PC-9 (cell line): Measurements from ENCODE around the gene NEDD4. TPM values are rescaled to one million over a fixed set of nuclear protein-coding genes. Genes with fewer than 3 reads are reported as not detected.
"Not testable (repeated sequence)": the region's sequence is repeated elsewhere in the genome, so short reads cannot be mapped to it uniquely, and the experiment has no call there.

Source experiments
- BruUV-seq: library from RNA; stranded (reverse); fragments of 400-500 nt; replicated peaks from 2 replicates; lab custom pipeline; 2021; lab: Mats Ljungman, UMichigan
- CTCF ChIA-PET: fragments of 300-600 bp; sonication (Branson Sonifier 250); formaldehyde crosslinking; loops from one replicate; lab custom pipeline; 2022; ENCODE audit warnings: antibody characterized with exemption; lab: Charles Lee
- POLR2A ChIA-PET: fragments of 300-600 bp; sonication (Branson Sonifier 250); formaldehyde crosslinking; loops from one replicate; lab custom pipeline; 2022; ENCODE audit warnings: antibody characterized with exemption; ENCODE audit not compliant: unreplicated experiment; lab: Charles Lee
- DNase-seq, 2 experiments: peaks; one replicate each; pipeline versions ENCODE4 v3.0.0 to v3.0.0-alpha.2; 2015 to 2022; ENCODE audit warnings: mixed read lengths in 1 of 2
- H2AFZ ChIP-seq: fragments of 200-600 bp; sonication (generic); 2 replicates; pipeline ENCODE4 v1.8.1; 2017; ENCODE audit warnings: antibody characterized with exemption
- H3F3A ChIP-seq: fragments of 200-600 bp; sonication (generic); 2 replicates; pipeline ENCODE4 v1.8.1; 2017; ENCODE audit warnings: antibody characterized with exemption, mild to moderate bottlenecking, low read depth; ENCODE audit not compliant: insufficient read depth
- H3K27ac ChIP-seq: fragments of 200-600 bp; sonication (generic); 2 replicates; pipeline ENCODE4 v1.6.1; 2016; ENCODE audit warnings: mixed run types
- H3K27me3 ChIP-seq: fragments of 200-600 bp; sonication (generic); 2 replicates; pipeline ENCODE4 v1.6.1; 2016; ENCODE audit warnings: low read depth, mixed run types; ENCODE audit not compliant: insufficient read depth
- H3K36me3 ChIP-seq: fragments of 200-600 bp; sonication (generic); 2 replicates; pipeline ENCODE4 v1.6.1; 2016; ENCODE audit warnings: low read depth, mixed run types
- H3K4me1 ChIP-seq: fragments of 200-600 bp; sonication (generic); replicated peaks from 2 replicates; pipeline ENCODE4 v1.6.1; 2016; ENCODE audit warnings: mixed run types; ENCODE audit not compliant: insufficient read depth
- H3K4me2 ChIP-seq: fragments of 200-600 bp; sonication (generic); 2 replicates; pipeline ENCODE4 v1.6.1; 2017; ENCODE audit warnings: mixed run types
- H3K4me3 ChIP-seq: fragments of 200-600 bp; sonication (generic); 2 replicates; pipeline ENCODE4 v1.6.1; 2016; ENCODE audit warnings: mixed run types
- H3K79me2 ChIP-seq: fragments of 200-600 bp; sonication (generic); 2 replicates; pipeline ENCODE4 v1.6.1; 2017; ENCODE audit warnings: low read depth, mixed run types
- H3K9me2 ChIP-seq: fragments of 200-600 bp; sonication (generic); 2 replicates; pipeline ENCODE4 v1.8.1; 2017; ENCODE audit warnings: mild to moderate bottlenecking; ENCODE audit not compliant: insufficient read depth
- H3K9me3 ChIP-seq: fragments of 200-600 bp; sonication (generic); 2 replicates; pipeline ENCODE4 v1.8.1; 2016; ENCODE audit warnings: low read depth; ENCODE audit not compliant: insufficient read depth
- H4K20me1 ChIP-seq: fragments of 200-600 bp; sonication (generic); 2 replicates; pipeline ENCODE4 v1.8.1; 2017; ENCODE audit not compliant: insufficient read depth
- EZH2 ChIP-seq: fragments of 200-600 bp; sonication (generic); IDR thresholded peaks from 2 replicates; pipeline ENCODE4 v1.8.0; 2017; ENCODE audit warnings: antibody characterized with exemption, low read depth
- intact Hi-C: fragments of 100-400 bp; cut with micrococcal nuclease; formaldehyde crosslinking; loops from one replicate; pipeline ENCODE4 v1.10.0; 2022; ENCODE audit not compliant: unreplicated experiment
- total RNA-seq: library from RNA; stranded (reverse); gene quantifications from 2 replicates; pipeline ENCODE4 v1.2.3, GENCODE V29; 2021
- TF ChIP-seq, protein P1 (sequence below): fragments of 200-600 bp; sonication (generic); conservative IDR thresholded peaks from 2 replicates; pipeline ENCODE4 v1.6.1; 2017; ENCODE audit warnings: mixed run types, antibody characterized with exemption, mild to moderate bottlenecking, moderate library complexity

The NEDD4 gene
- total RNA-seq, 1 experiment from 2014 or later: 24.5 TPM

DNA sequence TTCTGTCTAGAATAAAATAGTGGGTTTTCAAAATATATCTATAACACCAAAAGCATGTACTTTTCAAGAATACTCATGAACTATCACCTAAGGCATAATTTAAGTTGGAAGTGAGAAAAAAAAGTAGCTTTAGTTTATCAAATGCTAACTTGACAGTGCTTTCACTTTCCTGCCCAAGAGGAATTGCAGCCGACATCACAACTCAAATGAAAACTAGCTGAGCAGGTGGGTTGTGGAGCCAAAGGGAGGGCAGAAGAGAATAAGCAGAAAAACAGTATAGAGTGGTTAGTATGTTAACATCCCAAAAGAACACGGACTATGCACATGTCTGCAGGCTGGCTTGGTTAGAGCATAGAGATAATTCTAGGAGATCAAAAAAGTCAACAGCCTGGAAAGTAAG is 120.9 kb downstream of the NEDD4 start:
- ChIA-PET CTCF (no interaction called here), POLR2A (no interaction called here)
- BruUV-seq: no TSS peak

DNA sequence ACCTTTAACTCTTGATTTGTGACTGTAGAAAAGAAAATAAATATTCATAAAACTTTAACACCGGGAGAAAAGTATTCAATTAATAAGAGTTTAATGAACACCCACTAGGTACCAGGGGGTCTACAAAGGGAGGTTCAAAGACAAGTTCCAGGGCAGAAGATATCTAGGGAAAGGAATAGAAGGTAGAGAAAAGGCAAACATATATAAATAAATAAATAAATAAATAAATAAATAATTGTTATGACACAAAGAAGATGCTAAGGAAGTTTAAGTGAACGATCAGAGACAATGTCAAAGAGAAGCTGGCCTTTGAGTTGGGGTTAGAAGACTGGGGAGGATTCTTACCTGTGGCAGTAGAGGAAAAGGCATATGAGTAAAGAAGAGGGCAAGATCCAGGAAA is 123.8 kb downstream of the NEDD4 start:
- CTCF ChIA-PET: no interaction called here
- H3K4me1 ChIP-seq: no peaks in the 10 kb centered on the region
- H4K20me1 ChIP-seq: no peaks in the 10 kb centered on the region
- no TSS peak for BruUV-seq
- H3K27me3 ChIP-seq: no peaks in the 10 kb centered on the region
- no peaks in the 10 kb centered on the region for H3K9me2 ChIP-seq
- TF ChIP-seq EZH2: no peak
- TF ChIP-seq, protein P1, sequence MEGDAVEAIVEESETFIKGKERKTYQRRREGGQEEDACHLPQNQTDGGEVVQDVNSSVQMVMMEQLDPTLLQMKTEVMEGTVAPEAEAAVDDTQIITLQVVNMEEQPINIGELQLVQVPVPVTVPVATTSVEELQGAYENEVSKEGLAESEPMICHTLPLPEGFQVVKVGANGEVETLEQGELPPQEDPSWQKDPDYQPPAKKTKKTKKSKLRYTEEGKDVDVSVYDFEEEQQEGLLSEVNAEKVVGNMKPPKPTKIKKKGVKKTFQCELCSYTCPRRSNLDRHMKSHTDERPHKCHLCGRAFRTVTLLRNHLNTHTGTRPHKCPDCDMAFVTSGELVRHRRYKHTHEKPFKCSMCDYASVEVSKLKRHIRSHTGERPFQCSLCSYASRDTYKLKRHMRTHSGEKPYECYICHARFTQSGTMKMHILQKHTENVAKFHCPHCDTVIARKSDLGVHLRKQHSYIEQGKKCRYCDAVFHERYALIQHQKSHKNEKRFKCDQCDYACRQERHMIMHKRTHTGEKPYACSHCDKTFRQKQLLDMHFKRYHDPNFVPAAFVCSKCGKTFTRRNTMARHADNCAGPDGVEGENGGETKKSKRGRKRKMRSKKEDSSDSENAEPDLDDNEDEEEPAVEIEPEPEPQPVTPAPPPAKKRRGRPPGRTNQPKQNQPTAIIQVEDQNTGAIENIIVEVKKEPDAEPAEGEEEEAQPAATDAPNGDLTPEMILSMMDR: no peak
- H3K4me3 ChIP-seq: no peak overlapping the region
- DNase-seq: no peak
- intact Hi-C loops: no loop called here
- no peaks in the 10 kb centered on the region for H3K9me3 ChIP-seq
- H3K4me2 ChIP-seq: no peak overlapping the region
- POLR2A ChIA-PET: no interaction called here
- H2AFZ ChIP-seq: no peak overlapping the region
- H3K79me2 ChIP-seq: no peaks in the 10 kb centered on the region
- no peak overlapping the region for H3K27ac ChIP-seq
- H3F3A ChIP-seq: no peaks in the 10 kb centered on the region
- no peaks in the 10 kb centered on the region for H3K36me3 ChIP-seq

More for the DNA sequence above, 120.9 kb downstream of the NEDD4 start:
- H3K9me2 ChIP-seq: no peaks in the 10 kb centered on the region
- H4K20me1 ChIP-seq: no peaks in the 10 kb centered on the region
- H3K36me3 ChIP-seq: no peaks in the 10 kb centered on the region
- H3K27me3 ChIP-seq: no peaks in the 10 kb centered on the region
- no peak overlapping the region for H3K4me2 ChIP-seq
- no peaks in the 10 kb centered on the region for H3F3A ChIP-seq
- no peaks in the 10 kb centered on the region for H3K4me1 ChIP-seq
- no peaks in the 10 kb centered on the region for H3K9me3 ChIP-seq
- H3K4me3 ChIP-seq: no peak overlapping the region
- no peak for DNase-seq
- intact Hi-C loops: no loop called here
- TF ChIP-seq EZH2: no peak
- TF ChIP-seq, protein P1: no peak
- H3K79me2 ChIP-seq: no peaks in the 10 kb centered on the region
- H3K27ac ChIP-seq: no peak overlapping the region
- H2AFZ ChIP-seq: no peak overlapping the region

DNA sequence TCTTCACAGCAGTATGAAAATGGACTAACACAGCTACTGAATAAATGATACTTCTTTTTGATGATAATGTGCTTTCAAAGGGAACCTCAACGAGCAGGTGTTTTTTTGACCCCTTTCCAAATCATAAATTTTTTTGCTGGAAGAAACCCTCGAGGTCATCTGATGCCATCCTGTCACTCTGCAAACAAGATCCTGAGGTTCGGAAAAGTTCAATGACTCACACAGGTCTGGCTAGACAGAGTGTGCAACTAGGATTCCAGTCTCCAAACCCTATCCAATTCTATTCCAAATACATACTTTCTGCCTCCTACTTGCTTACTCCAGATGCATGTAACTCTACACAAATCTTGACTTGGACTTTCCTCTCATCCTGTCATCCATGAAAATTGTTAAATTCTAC is 124.7 kb downstream of the NEDD4 start:
- Histone ChIP-seq H3K79me2 (no peaks in the 10 kb centered on the region), H3K4me1 (no peaks in the 10 kb centered on the region), H3K27me3 (no peaks in the 10 kb centered on the region), H3K9me2 (no peaks in the 10 kb centered on the region), H3K9me3 (no peaks in the 10 kb centered on the region), H3K27ac (no peak overlapping the region), H3K36me3 (no peaks in the 10 kb centered on the region), H3K4me3 (no peak overlapping the region), H3F3A (no peaks in the 10 kb centered on the region), H4K20me1 (no peaks in the 10 kb centered on the region), H2AFZ (no peak overlapping the region), H3K4me2 (no peak overlapping the region)
- intact Hi-C loops: no loop called here
- no peak for DNase-seq
- BruUV-seq: no TSS peak
- ChIA-PET POLR2A (no interaction called here), CTCF (interaction anchor here (0.7 kb wide), 1 partner anchor 1145 kb away, joined by 3 read pairs; no protein-coding TSS in a partner anchor)
- TF ChIP-seq, protein P1: no peak
- no peak for TF ChIP-seq EZH2

DNA sequence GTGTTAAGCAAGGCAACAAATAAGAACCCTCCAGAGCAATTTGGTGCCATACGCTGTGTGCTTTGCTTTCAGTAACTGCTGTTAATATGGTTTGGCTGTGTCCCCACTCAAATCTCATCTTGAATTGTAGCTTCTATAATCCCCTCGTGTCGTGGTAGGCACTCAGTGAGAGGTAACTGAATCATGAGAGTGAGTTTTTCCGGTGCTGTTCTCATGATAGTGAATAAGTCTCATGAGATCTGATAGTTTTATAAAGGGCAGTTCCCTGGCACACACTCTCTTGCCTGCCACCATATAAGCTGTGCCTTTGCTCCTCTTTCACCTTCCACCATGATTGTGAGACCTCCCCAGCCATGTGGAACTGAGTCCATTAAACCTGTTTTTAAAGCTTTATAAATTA is 125.1 kb downstream of the NEDD4 start:
- H3K4me1 ChIP-seq: not testable (repeated sequence)
- CTCF ChIA-PET: interaction anchor here (0.7 kb wide), 1 partner anchor 1145 kb away, joined by 3 read pairs; no protein-coding TSS in a partner anchor

More for the DNA sequence above, 125.1 kb downstream of the NEDD4 start:
- H3K27ac ChIP-seq, POLR2A ChIA-PET, H3K79me2 ChIP-seq, H3F3A ChIP-seq, H3K9me2 ChIP-seq, H3K27me3 ChIP-seq, intact Hi-C loops, H3K4me2 ChIP-seq, H4K20me1 ChIP-seq, H2AFZ ChIP-seq, H3K4me3 ChIP-seq, H3K9me3 ChIP-seq, H3K36me3 ChIP-seq, DNase-seq, BruUV-seq: not testable (repeated sequence)
